ENCODE results near the gene TBCD.

DNA sequence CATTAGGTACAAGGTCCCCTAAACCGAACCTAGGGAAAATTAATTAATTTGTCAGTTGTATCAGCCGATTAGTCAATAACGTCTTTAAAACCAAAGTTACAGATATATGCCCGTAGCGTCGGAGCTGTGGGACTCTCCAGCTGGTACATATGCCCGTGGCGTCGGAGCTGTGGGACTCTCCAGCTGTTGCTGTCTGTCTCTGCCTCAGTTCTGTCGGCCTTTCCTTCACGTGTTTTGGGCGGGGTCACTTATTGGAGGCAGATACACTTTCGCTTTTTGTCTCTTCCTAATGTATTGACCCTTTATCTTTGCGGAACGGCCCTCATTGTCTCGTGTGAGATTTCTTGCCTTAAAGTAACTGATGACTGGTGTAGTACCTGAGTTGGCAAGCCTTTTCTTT lies 150.0 kb downstream of the TBCD start:
- TF ChIP-seq EZH2 (IDR thresholded peaks at IDR 0.05) (no peak), POLR2AphosphoS5 (IDR thresholded peaks at IDR 0.05; ENCODE audit: borderline replicate concordance, low read depth, low read length) (no peak)
